IPS DF 19.7 (cell line): ENCODE measurements around the gene C1orf21.
"Not testable (repeated sequence)": the region's sequence is repeated elsewhere in the genome, so short reads cannot be mapped to it uniquely, and the experiment has no call there.

Experiments used
- DNase-seq: peaks from one replicate; pipeline ENCODE4 v3.0.0-alpha.2; 2013; ENCODE audit warnings: low read depth, low spot score

C1orf21 gene

GRCh38 chr1:184597650-184598357 is 211.0 kb downstream of the C1orf21 start:
- no peak for DNase-seq

GRCh38 chr1:184598403-184599193 is 211.8 kb downstream of the C1orf21 start:
- no peak for DNase-seq

GRCh38 chr1:184604152-184604900 is 217.5 kb downstream of the C1orf21 start:
- no peak for DNase-seq

GRCh38 chr1:184605941-184606340 is 219.1 kb downstream of the C1orf21 start:
- no peak for DNase-seq

- no peak for DNase-seq
Observed at GRCh38 chr1:184606786-184607185, 220.0 kb downstream of the C1orf21 start.

GRCh38 chr1:184608581-184608980 is 221.8 kb downstream of the C1orf21 start:
- DNase-seq, result no peak

- no peak for DNase-seq
Observed at GRCh38 chr1:184608990-184609389, 222.2 kb downstream of the C1orf21 start.

GRCh38 chr1:184610876-184611595 is 224.2 kb downstream of the C1orf21 start:
- no peak for DNase-seq

GRCh38 chr1:184612229-184612628 is 225.4 kb downstream of the C1orf21 start:
- not testable (repeated sequence) for DNase-seq

GRCh38 chr1:184614667-184615066 is 227.8 kb downstream of the C1orf21 start:
- DNase-seq, result no peak

GRCh38 chr1:184615301-184615700 is 228.5 kb downstream of the C1orf21 start:
- DNase-seq, result no peak

GRCh38 chr1:184616504-184616903 is 229.7 kb downstream of the C1orf21 start:
- DNase-seq, result no peak

- DNase-seq, result no peak
Observed at GRCh38 chr1:184617433-184618029, 230.7 kb downstream of the C1orf21 start.

GRCh38 chr1:184618851-184619250 is 232.0 kb downstream of the C1orf21 start:
- no peak for DNase-seq

GRCh38 chr1:184620469-184620868 is 233.6 kb downstream of the C1orf21 start:
- DNase-seq, result no peak

GRCh38 chr1:184621260-184621659 is 234.4 kb downstream of the C1orf21 start:
- no peak for DNase-seq

- no peak for DNase-seq
Observed at GRCh38 chr1:184622136-184622823, 235.5 kb downstream of the C1orf21 start.

- no peak for DNase-seq
Observed at GRCh38 chr1:184623404-184623803, 236.6 kb downstream of the C1orf21 start.

- no peak for DNase-seq
Observed at GRCh38 chr1:184624051-184624450, 237.2 kb downstream of the C1orf21 start.

GRCh38 chr1:184624626-184625025 is 237.8 kb downstream of the C1orf21 start:
- no peak for DNase-seq

- no peak for DNase-seq
Observed at GRCh38 chr1:184625271-184625670, 238.4 kb downstream of the C1orf21 start.
